SIG-M5 treated with dmso at 0.1 percent for 504 hours (cell line): ENCODE measurements around the gene ADGRV1.
"Not testable (repeated sequence)": the region's sequence is repeated elsewhere in the genome, so short reads cannot be mapped to it uniquely, and the experiment has no call there.

ENCODE experiments used
- DNase-seq: peaks from one replicate; lab custom pipeline; 2025; ENCODE audit not compliant: unreplicated experiment; lab: John Stamatoyannopoulos, UW

The ADGRV1 gene

DNA sequence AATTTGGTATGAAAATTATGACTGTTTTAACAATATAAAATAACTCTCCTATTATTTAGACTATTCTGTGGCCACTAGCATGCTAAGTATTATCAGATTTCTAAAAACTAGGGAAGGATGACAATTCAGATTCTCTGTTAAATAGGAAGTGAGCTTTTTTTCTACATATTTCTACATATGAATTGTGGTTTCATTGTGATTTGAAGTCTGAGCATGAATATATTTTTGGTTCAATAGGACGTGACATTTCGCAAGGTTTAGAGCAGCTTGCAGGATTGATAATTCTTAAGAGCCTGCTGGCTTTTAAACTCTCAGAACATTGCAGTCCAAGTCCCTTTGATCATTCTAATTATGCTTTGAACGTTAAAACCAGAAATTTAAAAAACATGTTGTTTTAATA lies 82.9 kb downstream of the ADGRV1 start:
- DNase-seq = peak; percentile 37

DNA sequence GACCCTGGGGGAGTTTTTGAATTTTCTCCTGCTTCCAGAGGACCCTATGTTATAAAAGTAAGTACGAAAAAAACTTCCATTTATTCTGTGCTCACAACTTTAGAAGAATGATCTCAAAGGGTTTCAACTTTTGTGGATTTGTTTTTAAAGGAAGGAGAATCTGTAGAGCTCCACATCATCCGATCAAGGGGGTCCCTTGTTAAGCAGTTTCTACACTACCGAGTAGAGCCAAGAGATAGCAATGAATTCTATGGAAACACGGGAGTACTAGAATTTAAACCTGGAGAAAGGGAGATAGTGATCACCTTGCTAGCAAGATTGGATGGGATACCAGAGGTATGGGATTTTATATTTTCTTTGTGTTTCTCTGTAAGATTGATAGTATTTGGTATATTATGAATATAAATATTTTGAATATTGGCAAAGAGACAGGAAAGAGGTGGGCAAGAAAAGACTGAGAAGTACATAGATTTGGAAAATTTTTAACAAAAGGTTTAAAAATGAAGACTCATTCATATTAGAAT lies 84.2 kb downstream of the ADGRV1 start:
- DNase-seq = no peak

GRCh38 chr5:90644132-90644531 lies 85.5 kb downstream of the ADGRV1 start:
- DNase-seq = no peak

- DNase-seq = no peak
Measured at GRCh38 chr5:90645024-90645610, 86.5 kb downstream of the ADGRV1 start.

GRCh38 chr5:90650767-90651166 lies 92.2 kb downstream of the ADGRV1 start:
- DNase-seq = no peak

DNA sequence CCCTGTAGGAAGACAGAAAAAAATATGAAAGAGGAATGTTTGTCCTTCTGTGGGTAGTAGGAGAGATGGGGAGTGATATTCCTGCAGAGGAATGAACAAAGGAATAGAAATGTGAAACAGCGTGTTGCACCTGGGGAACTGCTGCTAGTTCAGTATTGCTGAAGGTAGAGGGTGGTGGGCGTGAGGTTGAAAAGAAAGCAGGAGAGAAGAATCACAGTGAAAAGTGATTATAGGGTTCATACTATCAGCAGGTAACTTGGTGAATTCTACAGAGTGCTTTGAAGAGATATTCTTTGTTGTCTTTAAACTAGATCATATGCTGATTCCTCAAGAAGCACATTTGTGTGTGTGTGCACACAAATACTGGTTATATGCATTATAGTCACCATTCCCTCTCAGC lies 95.6 kb downstream of the ADGRV1 start:
- DNase-seq = no peak

- DNase-seq = no peak
Measured at GRCh38 chr5:90655423-90655822, 96.8 kb downstream of the ADGRV1 start.

- no peak for DNase-seq
Measured at GRCh38 chr5:90657030-90657429, 98.4 kb downstream of the ADGRV1 start.

- no peak for DNase-seq
Measured at GRCh38 chr5:90657788-90658187, 99.2 kb downstream of the ADGRV1 start.

- DNase-seq = no peak
Measured at GRCh38 chr5:90658620-90659019, 100.0 kb downstream of the ADGRV1 start.

- not testable (repeated sequence) for DNase-seq
Measured at GRCh38 chr5:90668079-90668565, 109.5 kb downstream of the ADGRV1 start.

- no peak for DNase-seq
Measured at GRCh38 chr5:90675222-90675621, 116.6 kb downstream of the ADGRV1 start.

DNA sequence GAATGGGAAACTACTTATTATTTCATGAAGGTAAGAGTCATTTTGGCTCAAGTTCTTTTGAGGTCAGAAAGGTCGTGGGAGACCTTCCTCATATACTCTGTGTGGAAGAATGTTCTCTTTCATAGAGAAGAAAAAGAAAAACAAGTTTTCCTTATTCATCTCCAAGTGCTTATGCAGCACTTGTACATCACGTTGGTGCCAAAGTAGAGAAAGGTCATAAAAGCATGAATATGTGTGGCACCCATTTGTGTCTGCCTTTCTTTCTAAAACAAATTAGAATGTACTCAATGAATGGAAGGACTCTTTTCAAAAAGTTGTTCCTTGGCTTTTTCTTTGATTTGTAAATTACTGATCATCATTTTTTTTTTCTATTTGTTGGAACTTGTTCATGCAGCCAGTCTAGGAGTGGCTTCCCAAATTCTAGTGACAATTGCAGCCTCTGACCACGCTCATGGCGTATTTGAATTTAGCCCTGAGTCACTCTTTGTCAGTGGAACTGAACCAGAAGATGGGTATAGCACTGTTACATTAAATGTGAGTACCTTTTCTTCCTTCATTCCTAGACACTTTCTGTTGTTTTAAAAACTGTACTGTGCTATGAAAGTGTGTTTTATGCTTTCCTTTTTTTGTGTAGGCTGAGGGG lies 122.4 kb downstream of the ADGRV1 start:
- no peak for DNase-seq

DNA sequence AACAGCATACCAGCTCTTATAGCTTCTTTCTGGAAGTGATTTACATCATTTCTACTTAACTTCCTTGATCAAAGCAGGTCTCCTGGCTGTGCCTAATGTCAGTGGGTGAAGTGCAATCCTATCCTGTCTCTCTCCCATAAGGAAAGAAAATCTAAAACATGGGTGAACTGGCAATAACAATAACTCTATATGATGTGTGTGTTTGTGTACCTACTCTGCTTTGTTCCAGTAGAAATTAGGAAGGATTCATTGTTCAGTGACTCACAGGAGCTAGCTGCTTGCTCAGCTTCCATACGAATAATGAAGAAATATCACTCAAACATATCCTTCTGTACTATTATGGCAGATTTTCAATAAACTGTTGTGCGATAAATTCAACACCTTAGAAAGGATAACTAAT lies 123.7 kb downstream of the ADGRV1 start:
- DNase-seq = no peak

GRCh38 chr5:90685425-90686022 lies 126.9 kb downstream of the ADGRV1 start:
- DNase-seq = no peak

DNA sequence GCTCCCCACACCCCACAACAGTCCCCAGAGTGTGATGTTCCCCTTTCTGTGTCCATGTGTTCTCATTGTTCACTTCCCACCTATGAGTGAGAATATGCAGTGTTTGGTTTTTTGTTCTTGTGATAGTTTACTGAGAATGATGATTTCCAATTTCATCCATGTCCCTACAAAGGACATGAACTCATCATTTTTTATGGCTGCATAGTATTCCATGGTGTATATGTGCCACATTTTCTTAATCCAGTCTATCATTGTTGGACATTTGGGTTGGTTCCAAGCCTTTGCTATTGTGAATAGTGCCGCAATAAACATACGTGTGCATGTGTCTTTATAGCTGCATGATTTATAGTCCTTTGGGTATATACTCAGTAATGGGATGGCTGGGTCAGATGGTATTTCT lies 127.8 kb downstream of the ADGRV1 start:
- not testable (repeated sequence) for DNase-seq

GRCh38 chr5:90687458-90687857 lies 128.9 kb downstream of the ADGRV1 start:
- DNase-seq = not testable (repeated sequence)

- peak; percentile 7 for DNase-seq
Measured at GRCh38 chr5:90689064-90689463, 130.5 kb downstream of the ADGRV1 start.

GRCh38 chr5:90690307-90690706 lies 131.7 kb downstream of the ADGRV1 start:
- DNase-seq = no peak

DNA sequence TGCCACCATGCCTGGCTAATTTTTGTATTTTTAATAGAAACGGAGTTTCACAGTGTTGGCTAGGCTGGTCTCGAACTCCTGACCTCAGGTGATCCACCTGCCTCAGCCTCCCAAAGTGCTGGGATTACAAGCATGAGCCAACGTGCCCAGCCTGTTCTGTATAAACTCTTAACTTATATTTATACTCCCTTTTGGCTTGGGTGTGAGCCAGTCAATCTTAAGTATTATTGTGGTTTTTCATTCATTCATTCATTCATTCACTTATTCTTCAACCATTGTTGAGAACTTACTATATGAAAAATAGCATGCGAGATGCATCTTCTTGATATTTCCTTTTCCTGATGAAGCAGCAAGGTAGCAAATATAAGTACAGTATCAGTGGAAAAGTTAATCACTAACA lies 132.9 kb downstream of the ADGRV1 start:
- DNase-seq = no peak

GRCh38 chr5:90696153-90696552 lies 137.6 kb downstream of the ADGRV1 start:
- DNase-seq = peak; percentile 44

DNA sequence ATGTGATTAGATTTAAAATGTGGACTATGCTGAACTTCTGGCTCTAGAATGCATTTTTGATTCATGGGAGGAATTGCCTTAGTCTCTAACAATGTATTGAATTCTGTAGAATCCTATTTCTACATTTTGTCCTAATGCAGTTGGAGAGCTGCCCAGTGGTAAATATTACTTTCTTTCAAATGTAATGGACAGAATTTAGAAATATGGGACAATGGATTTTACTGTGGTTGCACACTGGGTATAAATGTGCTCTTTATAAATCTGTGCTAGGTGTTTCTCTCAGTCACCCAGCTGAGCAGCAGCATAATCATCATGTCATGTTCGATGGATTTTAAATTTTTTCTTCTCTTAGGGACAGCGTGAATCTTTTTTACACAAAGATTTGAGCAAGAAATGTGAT lies 141.7 kb downstream of the ADGRV1 start:
- DNase-seq = no peak
